Stimulated activated CD4-positive, alpha-beta T cell treated with anti-CD3 and anti-CD28 coated beads, Interleukin-2, amount 100 ng/mL, for 48 hours (primary cell): ENCODE data around the gene CTTN.
A peak's percentile ranks its signal among the peaks of the same experiment; 100 is the strongest.
"Not testable (repeated sequence)": the region's sequence is repeated elsewhere in the genome, so short reads cannot be mapped to it uniquely, and the experiment has no call there.

Experiments used
- DNase-seq, 2 donors: peaks; one replicate each; pipeline ENCODE4 v3.0.0-alpha.2; 2020

Gene CTTN

GRCh38 chr11:70429724-70430521 lies 31.6 kb downstream of the CTTN start:
- no peak for DNase-seq

DNA sequence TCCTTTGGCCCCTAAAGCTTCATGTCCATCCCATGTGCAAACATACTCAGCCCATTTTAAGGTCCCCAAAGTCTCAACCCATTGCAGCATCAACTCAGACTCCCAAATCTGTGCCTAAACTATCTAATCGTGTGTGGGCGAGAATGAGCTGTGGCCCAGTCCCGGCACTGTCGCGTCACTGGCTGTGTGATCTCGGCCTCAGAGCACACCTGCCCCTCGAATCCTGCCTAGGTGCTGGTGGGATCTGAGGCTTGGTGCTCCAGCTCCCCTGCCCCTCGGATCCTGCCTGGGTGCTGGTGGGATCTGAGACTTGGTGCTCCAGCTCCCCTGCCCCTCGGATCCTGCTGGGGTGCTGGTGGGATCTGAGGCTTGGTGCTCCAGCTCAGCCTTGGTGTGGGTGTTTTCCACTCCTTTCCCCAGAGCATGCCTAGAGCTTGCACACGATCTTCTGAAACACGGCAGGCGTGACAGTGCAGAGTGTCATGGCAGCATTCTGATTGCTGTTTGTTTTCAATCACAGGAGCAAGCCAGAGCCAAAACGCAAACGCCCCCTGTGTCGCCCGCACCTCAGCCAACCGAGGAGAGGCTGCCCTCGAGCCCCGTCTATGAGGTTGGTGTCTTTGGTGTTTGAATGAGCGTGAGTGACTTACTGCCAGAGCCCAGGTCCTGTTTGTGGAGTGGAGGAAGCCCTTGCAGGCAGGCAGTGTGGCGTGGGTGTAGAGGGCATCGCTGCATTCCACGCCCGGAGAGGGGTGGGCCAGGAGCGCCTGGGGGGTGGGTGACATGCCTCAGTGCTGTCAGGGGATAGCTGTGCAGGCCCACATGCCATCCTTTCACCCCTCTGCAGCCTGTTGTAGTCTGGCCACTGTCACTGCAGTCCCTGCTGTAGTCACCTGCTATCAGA lies 32.6 kb downstream of the CTTN start:
- DNase-seq: no peak

DNA sequence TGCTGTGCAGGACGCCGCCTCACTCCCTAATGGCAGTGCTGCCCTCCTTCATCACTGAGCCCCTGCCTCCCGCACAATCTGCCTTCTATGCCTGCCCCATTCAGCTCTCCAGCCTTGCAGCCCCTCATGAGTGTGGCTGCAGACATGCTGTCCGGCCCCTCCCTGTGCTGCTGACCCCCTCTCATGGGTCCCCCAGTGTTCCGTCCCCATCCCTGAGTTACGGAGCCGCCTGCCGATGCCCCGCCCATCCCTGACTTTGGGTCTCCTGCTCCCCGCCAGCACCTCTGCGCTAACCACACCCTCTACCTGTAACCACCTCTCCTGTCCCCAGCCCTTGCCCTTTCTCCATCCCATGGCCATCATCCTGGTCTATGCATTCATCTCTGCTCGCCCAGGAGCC lies 33.3 kb downstream of the CTTN start:
- DNase-seq: no peak

GRCh38 chr11:70432065-70432464 lies 33.7 kb downstream of the CTTN start:
- no peak for DNase-seq

DNA sequence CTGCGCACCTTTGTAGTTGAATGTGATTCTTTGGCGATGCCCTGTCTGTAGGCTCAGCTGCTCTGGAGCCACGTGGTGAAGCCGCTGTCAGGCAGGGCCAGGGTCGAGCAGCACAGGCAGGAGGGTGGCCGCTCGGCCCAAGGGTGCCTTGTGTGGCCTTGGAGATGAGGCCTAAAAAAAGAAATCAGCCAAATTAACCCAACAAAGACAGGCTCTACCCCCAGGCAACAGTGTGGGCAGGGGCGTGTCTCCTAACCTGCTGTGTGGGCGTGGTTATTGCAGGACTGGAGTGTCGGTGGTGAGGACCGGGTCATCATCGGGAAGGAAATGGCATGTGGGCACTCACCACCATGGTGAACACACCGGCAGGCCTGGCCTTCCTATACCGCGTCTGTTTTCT lies 34.3 kb downstream of the CTTN start:
- no peak for DNase-seq

GRCh38 chr11:70433038-70433437 lies 34.7 kb downstream of the CTTN start:
- no peak for DNase-seq

DNA sequence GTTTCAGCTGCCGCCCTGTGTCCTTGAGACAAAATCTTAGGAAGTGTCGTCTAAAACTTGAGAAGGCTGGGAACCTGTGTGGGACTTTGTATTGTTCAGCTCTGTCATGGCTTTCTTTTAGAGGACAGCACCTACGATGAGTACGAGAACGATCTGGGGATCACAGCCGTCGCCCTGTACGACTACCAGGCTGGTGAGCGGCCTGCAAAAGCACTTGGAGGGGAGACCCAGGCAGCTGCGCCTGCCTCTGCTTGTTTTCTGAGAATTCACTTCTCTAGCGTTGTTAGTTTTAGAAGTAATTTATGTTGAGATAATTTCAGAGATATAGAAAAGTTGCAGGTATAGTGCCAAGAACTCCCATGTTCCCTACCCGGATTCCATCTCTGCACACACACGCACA lies 35.2 kb downstream of the CTTN start:
- DNase-seq: no peak

DNA sequence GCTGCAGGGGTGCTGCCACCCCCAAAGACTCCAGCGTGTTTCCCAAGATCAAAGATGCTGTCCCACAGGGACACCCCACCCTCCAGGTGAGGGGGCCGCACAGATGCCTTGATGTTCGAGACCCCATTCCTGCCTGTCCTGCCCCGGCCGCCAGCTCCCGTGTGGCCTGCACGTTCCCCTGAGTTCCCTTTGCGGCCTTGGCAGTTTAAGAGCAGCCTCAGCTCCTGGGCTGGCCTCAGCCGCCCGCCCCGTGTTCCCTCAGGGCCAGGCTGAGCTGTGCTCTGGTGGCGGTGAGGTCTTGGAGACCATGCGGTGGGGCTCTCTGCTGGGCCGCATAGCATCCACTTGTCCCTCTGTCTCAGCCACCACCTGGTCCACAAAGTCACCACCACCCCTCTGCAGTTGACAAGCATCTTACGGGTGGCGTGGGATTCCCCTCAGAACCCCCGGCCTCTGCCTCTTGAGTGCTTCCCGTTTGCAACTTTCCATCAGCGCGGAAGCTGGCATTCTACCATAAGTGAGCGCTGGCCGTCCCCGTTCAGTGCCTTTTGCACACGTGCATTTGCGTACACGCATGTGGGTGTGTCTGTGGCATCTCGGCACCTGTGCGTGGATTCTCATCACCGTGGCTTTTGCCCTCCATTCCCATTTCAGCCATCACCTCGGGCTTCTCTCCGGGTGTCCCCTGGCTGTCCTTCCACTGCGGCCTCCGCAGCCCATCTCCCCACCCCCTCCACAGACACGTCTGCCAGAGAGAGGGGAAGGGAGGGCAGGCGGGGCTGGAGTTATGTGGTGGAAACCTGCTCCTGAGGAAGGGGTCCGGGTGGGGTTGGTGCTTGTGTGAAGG lies 35.9 kb downstream of the CTTN start:
- no peak for DNase-seq

GRCh38 chr11:70434813-70435278 lies 36.5 kb downstream of the CTTN start:
- no peak for DNase-seq

- no peak for DNase-seq
These were observed 37.0 kb downstream of the CTTN start for GRCh38 chr11:70435361-70435760.

DNA sequence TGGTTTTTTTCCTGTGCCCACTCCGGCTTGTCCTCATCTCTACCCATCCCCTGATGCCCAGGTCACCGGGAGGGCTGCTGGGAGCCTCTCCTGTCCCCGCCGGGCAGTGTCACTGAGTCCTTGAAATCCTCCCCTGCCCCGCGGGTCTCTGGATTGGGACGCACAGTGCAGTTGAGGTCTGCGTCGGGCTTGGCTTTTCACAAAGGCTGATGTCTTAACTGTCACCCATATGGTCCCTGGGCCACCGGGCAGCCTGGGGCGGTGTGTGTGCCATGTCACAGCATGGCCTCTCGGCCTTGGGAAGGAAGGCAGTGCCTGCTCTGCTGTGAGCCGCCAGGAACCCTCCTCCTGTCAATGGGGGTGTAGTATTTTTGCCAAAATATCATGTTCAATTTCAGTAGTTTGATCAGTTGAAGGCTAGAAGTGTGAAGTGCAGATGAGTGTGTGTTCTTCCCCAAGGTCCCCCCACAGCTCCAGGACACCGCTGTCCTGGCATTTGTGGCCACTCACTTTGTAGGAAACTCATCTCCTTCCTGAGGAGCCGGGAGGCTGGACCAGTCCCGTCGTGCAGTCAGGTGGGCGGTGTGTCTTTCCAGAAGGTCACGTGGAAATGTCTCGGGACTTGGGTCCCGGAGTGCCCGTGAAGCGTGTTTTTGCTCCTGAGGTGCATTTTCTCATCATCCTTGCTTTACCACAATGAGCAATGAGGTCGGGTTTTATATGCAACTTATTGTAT lies 37.6 kb downstream of the CTTN start:
- DNase-seq: no peak

- no peak for DNase-seq
These were observed 38.2 kb downstream of the CTTN start for GRCh38 chr11:70436501-70436860.

- no peak for DNase-seq
These were observed 38.9 kb downstream of the CTTN start for GRCh38 chr11:70437111-70437784.

DNA sequence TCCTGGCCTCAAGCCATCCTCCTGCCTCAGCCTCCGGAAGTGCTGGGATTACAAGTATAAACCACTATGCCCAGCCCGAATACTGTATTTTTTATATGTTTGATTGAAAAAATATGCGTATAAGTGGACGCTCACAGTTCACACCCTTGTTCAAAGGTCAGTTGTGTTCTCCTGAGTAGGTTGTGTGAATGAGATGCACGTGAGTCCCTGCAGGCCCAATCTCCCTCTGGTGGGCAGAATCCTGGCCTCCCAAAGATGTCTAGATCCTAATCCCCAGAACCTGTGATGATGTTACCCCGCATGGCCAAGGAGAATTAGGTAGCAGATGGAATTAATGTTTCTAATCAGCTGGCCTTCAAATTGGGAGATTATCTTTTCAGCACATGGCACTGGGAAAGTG lies 41.9 kb downstream of the CTTN start:
- DNase-seq: no peak

- DNase-seq: no peak
These were observed 45.4 kb downstream of the CTTN start for GRCh38 chr11:70443773-70444030.

DNA sequence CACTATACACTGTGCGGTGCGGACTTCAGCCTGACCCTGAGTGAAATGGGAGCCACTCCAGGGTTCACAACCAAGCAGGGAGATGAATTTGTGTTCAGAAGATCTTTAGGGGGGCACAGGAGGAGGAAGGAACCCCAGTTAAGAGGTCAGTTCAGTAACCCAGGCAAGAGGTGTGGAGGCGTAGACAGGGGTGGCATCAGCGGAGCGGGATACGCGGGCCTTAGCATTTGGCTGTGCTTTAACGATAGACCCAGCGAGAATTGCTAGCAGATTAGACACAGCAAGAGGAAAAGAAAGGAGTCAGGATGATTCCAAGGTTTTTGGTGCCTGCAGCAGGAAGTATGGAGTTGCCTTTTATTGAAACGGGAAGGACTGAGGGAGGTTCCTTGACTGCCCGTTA lies 46.8 kb downstream of the CTTN start:
- DNase-seq: no peak

DNA sequence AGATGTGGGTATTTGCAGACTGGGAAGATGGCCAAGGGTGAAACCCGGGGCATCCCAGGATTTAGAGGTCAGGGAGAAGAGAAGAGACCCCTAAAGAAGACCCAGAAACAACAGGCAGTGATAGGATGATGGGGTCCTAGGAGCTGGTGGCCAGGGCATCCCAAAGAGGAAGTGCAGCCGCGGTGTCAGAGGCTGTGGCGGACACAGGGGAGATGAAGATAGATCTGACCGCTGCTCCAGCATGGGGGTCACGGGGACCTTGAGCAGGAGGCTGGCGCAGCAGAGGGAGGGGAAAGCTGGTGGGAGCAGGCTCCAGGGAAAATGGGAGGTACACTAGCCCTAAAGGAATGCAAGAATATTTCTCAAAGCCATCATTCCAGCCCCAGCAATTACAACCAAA lies 47.3 kb downstream of the CTTN start:
- no peak for DNase-seq

DNA sequence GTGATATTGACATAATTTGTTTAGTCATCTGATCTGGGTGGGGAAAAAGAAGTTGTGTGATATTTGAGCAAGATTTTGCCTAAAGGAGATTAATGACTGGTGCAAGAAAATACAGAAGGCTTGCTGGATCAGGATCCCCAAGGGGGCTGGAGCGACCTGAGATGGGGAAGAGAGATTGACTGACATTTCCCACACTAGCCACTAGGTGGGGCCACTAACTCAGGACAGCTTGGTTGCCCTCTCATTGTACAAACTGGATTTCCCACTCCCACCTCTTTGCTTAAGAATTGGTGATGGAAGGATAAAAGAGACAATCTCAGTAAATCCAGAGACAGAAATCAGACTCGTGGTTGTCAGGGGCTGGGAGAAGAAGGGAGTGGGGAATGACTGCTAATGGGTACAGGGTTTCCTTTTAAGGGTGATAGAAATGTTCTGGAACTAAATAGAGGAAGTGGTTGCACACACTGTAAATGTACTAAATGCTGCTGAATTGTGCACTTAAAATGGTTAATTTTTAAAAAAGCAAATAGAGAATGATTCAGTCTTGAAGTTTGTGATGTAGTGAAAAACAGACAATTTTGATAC lies 50.7 kb downstream of the CTTN start:
- DNase-seq: peak in 1 of 2 donors; percentile 11

- no peak for DNase-seq
These were observed 56.0 kb downstream of the CTTN start for GRCh38 chr11:70454197-70454767.

DNA sequence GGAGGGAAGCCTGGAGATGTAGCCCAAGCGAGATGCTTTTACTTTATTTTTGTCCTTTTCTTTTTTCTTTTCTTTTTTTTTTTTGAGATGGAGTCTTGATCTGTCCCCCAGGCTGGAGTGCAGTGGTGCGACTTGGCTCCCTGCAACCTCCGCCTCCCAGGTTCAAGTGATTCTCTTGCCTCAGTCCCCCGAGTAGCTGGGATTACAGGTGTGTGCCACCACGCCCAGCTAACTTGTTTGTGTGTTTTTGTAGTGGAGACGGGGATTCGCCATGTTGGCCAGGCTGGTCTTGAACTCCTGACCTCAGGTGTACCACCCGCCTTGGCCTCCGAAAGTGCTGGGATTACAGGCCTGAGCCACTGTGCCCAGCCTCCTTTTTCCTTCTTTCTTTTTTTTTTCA lies 56.5 kb downstream of the CTTN start:
- DNase-seq: not testable (repeated sequence)

GRCh38 chr11:70455354-70455753 lies 57.0 kb downstream of the CTTN start:
- no peak for DNase-seq
